Skin epidermis (tissue), 12 donors: ENCODE data around the gene XG.
A peak's percentile ranks its signal among the peaks of the same experiment; 100 is the strongest.
"Not testable (repeated sequence)": the region's sequence is repeated elsewhere in the genome, so short reads cannot be mapped to it uniquely, and the experiment has no call there.

ENCODE experiments used
- H3K27ac ChIP-seq, 21 experiments: fragments of 200-600 bp; sonication (generic) in 11 of 21; one replicate each; pipeline ENCODE4 v1.5.0; 2020; ENCODE audit warnings: mild to moderate bottlenecking in 3 of 21, inconsistent platforms in 2 of 21, moderate library complexity in 2 of 21
- H3K4me3 ChIP-seq, 7 experiments: fragments of 200-600 bp; sonication (generic) in 2 of 7; one replicate each; pipeline ENCODE4 v1.5.0; 2020; ENCODE audit warnings: inconsistent platforms in 2 of 7, mild to moderate bottlenecking in 2 of 7, moderate library complexity in 1 of 7

XG gene

GRCh38 chrX:2773166-2774055, 21.6 kb downstream of the XG start:
- H3K4me3 ChIP-seq, H3K27ac ChIP-seq: not testable (repeated sequence)

GRCh38 chrX:2774057-2774456, 22.2 kb downstream of the XG start:
- no peak overlapping the region for H3K27ac ChIP-seq
- no peak overlapping the region for H3K4me3 ChIP-seq

- no peak overlapping the region for H3K4me3 ChIP-seq
- H3K27ac ChIP-seq, result no peak overlapping the region
These were observed 22.9 kb downstream of the XG start for GRCh38 chrX:2774776-2775175.

- H3K4me3 ChIP-seq, H3K27ac ChIP-seq: not testable (repeated sequence)
These were observed 28.8 kb downstream of the XG start for GRCh38 chrX:2780472-2781225.

- Histone ChIP-seq H3K27ac (no peak overlapping the region), H3K4me3 (no peak overlapping the region)
These were observed 29.4 kb downstream of the XG start for GRCh38 chrX:2781226-2781571.

- no peak overlapping the region for H3K4me3 ChIP-seq
- no peak overlapping the region for H3K27ac ChIP-seq
These were observed 29.9 kb downstream of the XG start for GRCh38 chrX:2781698-2782097.

GRCh38 chrX:2782171-2782570, 30.3 kb downstream of the XG start:
- Histone ChIP-seq H3K27ac (no peak overlapping the region), H3K4me3 (no peak overlapping the region)

GRCh38 chrX:2782778-2783177, 30.9 kb downstream of the XG start:
- Histone ChIP-seq H3K4me3 (no peak overlapping the region), H3K27ac (no peak overlapping the region)

- no peak overlapping the region for H3K4me3 ChIP-seq
- peak overlapping the region in 1 of 21 experiments; percentile 16 for H3K27ac ChIP-seq
These were observed 32.2 kb downstream of the XG start for GRCh38 chrX:2784026-2784425.

GRCh38 chrX:2785538-2785937, 33.7 kb downstream of the XG start:
- H3K4me3 ChIP-seq, result no peak overlapping the region
- H3K27ac ChIP-seq, result no peak overlapping the region

GRCh38 chrX:2788980-2789379, 37.1 kb downstream of the XG start:
- H3K4me3 ChIP-seq, result no peak overlapping the region
- no peak overlapping the region for H3K27ac ChIP-seq

- Histone ChIP-seq H3K4me3 (no peak overlapping the region), H3K27ac (no peak overlapping the region)
These were observed 37.7 kb downstream of the XG start for GRCh38 chrX:2789569-2789968.

- no peak overlapping the region for H3K4me3 ChIP-seq
- no peak overlapping the region for H3K27ac ChIP-seq
These were observed 41.9 kb downstream of the XG start for GRCh38 chrX:2793752-2794151.

- H3K27ac ChIP-seq, result no peak overlapping the region
These were observed 42.5 kb downstream of the XG start for GRCh38 chrX:2794336-2794735.

GRCh38 chrX:2796808-2797207, 45.0 kb downstream of the XG start:
- not testable (repeated sequence) for H3K4me3 ChIP-seq, H3K27ac ChIP-seq

More at GRCh38 chrX:2794336-2794735, 42.5 kb downstream of the XG start:
- H3K4me3 ChIP-seq, result no peak overlapping the region

GRCh38 chrX:2799369-2799768, 47.5 kb downstream of the XG start:
- no peak overlapping the region for H3K27ac ChIP-seq
- H3K4me3 ChIP-seq, result no peak overlapping the region

GRCh38 chrX:2799980-2800379, 48.1 kb downstream of the XG start:
- H3K4me3 ChIP-seq, H3K27ac ChIP-seq: not testable (repeated sequence)

GRCh38 chrX:2801223-2801622, 49.4 kb downstream of the XG start:
- H3K4me3 ChIP-seq, result no peak overlapping the region
- H3K27ac ChIP-seq, result no peak overlapping the region

GRCh38 chrX:2802376-2803090, 50.7 kb downstream of the XG start:
- not testable (repeated sequence) for H3K4me3 ChIP-seq, H3K27ac ChIP-seq

- H3K27ac ChIP-seq, result peak overlapping the region in 1 of 21 experiments; percentile 48
These were observed 51.6 kb downstream of the XG start for GRCh38 chrX:2803486-2803885.

More at GRCh38 chrX:2803486-2803885, 51.6 kb downstream of the XG start:
- not testable (repeated sequence) for H3K4me3 ChIP-seq
